Hepatocyte (in vitro differentiated cells): ENCODE measurements around the gene ARFIP1.

Experiments used
- CTCF ChIP-seq: fragments of 200-600 bp; sonication (generic); IDR thresholded peaks from 2 replicates; pipeline ENCODE4 v1.5.1; 2016; ENCODE audit warnings: antibody characterized with exemption, mild to moderate bottlenecking; ENCODE audit not compliant: poor library complexity
- EZH2 ChIP-seq: fragments of 200-600 bp; sonication (generic); IDR thresholded peaks from 2 replicates; pipeline ENCODE4 v1.6.1; 2016; ENCODE audit warnings: antibody characterized with exemption, mild to moderate bottlenecking, borderline replicate concordance
- EZH2phosphoT487 ChIP-seq: fragments of 200-600 bp; sonication (generic); IDR thresholded peaks from one replicate; pipeline ENCODE4 v1.6.1; 2018; ENCODE audit warnings: antibody characterized with exemption, mild to moderate bottlenecking, low read depth, moderate library complexity; ENCODE audit not compliant: unreplicated experiment, severe bottlenecking

GRCh38 chr4:152956147-152956546, 176.4 kb downstream of the ARFIP1 start:
- TF ChIP-seq CTCF: no peak
- no peak for TF ChIP-seq EZH2phosphoT487
- no peak for TF ChIP-seq EZH2
